ACHN (cell line): ENCODE data around the gene TOMM7.
"Not testable (repeated sequence)": the region's sequence is repeated elsewhere in the genome, so short reads cannot be mapped to it uniquely, and the experiment has no call there.

Experiments used
- DNase-seq: peaks from one replicate; pipeline ENCODE4 v3.0.0-alpha.2; 2015
- in situ Hi-C: cut with HindIII; loops from 2 replicates; pipeline ENCODE4 v1.10.0; 2017; ENCODE audit warnings: low sequenced_read_pairs, low pct_ligation_motif_present, low pct_unique_long_range_greater_than_20kb

The TOMM7 gene

DNA sequence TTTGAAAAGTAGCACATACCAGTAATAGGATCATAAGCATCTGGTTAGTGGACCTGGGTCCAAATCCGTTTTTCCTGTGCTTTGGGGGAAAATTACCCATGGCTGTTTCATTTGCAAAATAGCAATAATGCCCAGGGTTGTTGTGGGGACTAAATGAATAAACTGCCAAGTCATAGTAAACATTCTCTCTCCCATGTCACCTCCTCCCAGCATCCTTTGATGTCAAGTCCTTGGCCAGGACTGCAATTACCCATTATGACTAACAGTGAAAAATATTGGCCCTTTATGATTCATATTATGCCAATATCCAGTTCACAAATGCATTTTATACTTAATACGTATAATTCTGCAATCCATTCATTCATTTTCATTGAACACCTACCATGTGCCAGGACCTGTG, 23.0 kb downstream of the TOMM7 start:
- no peak for DNase-seq
- in situ Hi-C loops = no loop called here

GRCh38 chr7:22793593-22794462, 28.8 kb downstream of the TOMM7 start:
- DNase-seq = no peak
- in situ Hi-C loops = no loop called here

DNA sequence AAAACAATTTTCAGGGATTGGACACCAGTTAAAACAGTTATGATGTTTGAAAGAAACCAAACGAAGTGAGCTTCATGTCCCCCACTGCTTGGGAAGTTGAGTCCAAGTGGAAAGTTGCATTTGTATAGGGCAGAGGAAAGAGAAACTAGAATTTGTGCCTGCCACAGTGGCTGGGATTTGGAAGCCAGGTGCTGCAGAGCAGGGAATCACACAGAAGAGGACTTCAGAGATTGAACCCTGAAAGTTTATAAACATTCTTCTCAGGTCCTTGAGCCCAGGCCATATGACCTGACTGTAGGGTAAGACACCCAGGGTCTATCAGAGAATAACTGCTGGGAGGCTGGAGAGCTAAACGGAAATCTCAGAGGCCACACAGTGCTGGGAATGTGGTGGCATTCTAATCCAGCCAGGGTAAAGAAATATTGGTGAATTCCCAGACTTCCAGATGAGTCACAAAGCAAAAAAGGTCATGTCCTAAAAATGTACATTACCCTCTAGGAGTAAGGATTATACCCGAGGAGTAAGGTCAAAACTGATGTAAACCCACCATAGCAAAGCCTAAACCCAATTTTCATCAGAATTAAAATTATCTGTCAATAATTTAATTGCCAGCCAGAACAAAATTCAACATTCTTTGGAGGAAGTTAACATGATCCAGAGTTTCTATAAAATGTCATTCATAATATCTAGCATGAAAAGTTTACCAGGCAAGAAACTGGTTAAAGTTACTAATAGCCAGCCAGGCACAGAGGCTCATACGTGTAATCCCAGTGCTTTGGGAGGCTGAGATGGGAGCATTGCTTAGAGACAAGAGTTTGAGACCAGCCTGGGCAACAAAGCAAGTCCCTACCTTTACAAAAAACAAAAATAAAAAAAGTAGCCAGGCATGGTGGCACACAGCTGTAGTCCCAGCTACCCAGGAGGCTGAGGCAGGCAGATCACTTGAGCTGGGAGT, 31.2 kb downstream of the TOMM7 start:
- in situ Hi-C loops = no loop called here
- no peak for DNase-seq

DNA sequence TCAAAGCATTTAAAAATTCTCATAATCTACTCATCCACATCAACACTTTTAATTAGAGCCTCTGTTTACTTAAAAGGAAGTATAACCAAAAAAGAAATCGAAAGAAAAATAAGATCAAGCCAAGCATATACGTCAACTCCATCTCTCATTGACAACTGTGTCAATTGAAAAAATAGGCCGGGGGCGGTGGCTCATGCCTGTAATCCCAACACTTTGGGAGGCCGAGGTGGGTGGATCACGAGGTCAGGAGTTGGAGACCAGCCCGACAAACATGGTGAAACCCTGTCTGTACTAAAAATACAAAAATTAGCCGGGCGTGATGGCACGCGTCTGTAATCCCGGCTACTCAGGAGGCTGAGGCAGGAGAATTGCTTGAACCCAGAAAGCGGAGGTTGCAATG, 32.0 kb downstream of the TOMM7 start:
- in situ Hi-C loops, DNase-seq: not testable (repeated sequence)

DNA sequence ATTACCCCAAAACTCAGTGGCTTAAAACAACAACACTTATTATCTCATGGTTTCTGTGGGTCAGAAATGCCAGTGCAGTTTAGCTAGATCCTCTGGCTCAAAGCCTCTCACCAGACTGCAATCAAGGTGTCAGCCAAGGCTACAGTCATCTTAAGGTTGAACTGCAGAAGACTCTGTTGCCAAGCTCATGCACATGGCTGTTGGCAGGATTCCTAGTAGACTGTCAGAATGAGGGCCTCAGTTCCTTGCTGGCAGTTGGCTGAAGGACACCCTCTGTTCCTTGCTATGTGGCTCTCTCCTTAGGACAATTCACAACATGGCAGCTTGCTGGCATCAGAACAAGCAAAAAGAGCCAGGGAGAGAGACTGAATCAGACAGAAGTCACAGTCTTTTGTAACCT, 34.7 kb downstream of the TOMM7 start:
- DNase-seq = no peak
- in situ Hi-C loops = no loop called here

- in situ Hi-C loops = no loop called here
- DNase-seq = no peak
Measured at GRCh38 chr7:22786290-22786932, 36.2 kb downstream of the TOMM7 start.

GRCh38 chr7:22784346-22784745, 38.3 kb downstream of the TOMM7 start:
- in situ Hi-C loops = no loop called here
- DNase-seq = no peak

- in situ Hi-C loops = no loop called here
- no peak for DNase-seq
Measured at GRCh38 chr7:22783421-22783820, 39.2 kb downstream of the TOMM7 start.

DNA sequence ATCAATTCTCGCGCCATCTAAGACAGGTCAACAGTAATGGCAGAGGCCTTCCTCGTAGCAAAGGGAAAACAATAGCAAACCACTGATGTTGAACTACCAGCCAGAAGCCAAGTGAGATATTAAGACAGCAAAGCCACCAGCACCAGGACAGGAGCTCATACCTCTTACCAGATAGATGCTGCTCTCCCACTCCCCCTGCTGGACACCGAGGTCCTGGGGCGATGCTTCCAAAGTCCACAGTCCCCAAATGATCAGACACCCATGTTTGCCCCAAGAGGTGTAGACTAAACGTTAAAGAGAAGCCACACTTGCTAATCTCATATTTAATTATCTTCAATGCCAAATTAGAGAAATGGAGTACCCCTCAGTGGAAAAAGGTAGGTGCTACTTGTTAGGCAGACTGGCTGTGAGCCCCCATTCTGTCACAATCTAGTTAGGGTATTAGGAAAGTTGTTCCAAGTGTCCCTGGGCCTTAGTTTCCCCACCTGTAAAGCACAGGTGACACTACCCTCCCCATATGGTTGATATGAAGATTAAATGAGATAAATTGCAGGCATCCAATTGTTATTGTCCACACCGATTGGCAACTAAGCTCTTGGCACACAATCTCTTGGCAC, 39.9 kb downstream of the TOMM7 start:
- peak; percentile 77 for DNase-seq
- in situ Hi-C loops = no loop called here

GRCh38 chr7:22781230-22781711, 41.4 kb downstream of the TOMM7 start:
- in situ Hi-C loops = no loop called here
- no peak for DNase-seq

DNA sequence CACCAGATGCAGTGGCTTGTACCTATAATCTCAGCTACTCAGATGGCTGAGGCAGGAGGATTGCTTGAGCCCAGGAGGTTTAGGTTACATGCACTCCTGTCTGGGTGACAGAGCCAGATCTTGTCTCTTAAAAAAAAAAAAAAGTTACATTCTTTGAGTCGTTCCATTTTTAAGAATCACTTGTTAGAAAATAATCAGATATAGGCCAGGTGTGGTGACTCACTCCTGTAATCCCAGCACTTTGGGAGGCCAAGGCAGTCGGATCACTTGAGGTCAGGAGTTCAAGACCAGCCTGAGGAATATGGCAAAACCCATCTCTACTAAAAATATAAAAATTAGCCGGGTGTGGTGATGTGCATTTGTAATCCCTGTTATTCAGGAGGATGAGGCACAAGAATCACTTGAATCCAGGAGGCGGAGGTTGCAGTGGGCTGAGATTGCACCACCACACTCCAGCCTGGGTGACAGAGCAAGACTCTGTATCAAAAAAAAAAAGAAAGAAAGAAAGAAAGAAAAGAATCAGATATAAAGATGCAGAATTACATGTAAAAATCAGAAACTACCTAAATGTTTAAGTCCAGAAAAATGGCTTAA, 42.8 kb downstream of the TOMM7 start:
- in situ Hi-C loops, DNase-seq: not testable (repeated sequence)

DNA sequence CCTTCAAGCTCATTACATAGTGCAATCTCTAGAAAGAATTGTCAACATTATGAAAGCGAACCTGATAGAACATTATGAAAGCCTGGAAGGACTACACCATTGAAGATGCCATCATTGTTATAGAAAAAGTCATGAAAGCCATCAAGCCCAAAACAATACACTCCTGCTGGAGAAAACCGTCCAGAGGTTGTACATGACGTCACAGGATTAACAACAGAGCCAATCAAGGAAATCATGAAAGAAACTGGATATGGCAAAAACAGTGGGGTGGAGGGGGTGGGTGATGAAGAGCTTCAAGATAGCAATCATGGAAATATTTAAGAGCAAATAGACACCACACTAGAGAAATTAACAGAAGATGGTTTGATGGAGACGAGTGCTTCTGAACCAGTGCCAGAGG, 45.7 kb downstream of the TOMM7 start:
- DNase-seq = no peak
- in situ Hi-C loops = no loop called here

- in situ Hi-C loops = no loop called here
Measured at GRCh38 chr7:22772885-22773284, 49.8 kb downstream of the TOMM7 start.

GRCh38 chr7:22771872-22772228, 50.8 kb downstream of the TOMM7 start:
- DNase-seq = no peak
- in situ Hi-C loops = no loop called here

More at GRCh38 chr7:22772885-22773284, 49.8 kb downstream of the TOMM7 start:
- DNase-seq = no peak

DNA sequence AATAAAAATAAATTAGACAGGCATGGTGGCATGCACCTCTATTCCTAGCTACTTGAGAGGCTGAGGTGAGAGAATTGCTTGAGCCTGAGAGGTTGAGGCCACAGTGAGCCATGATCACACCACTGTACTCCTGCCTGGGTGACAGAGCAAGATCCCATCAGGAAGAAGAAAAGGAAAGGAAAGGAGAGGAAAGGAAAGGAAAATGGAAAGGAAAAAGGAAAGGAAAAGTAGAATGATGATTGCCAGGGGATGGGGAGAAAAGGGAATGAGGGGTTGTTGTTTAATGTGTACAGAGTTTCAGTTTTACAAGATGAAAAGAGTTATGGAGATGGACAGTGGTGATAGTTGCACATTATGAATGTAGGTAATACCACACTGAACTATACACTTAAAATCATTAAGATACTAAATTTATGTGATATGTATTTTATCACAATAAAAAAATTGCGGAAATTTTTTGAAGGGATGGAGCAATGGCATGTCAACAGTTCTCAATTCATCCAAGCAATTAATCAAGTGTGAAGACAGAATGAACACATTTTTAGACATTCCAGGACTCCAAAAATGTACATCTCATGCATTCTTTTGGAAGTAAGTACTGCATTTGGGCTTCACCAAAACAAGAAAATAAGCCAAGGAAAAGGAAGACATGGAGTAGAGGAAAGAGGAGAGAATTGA, 51.3 kb downstream of the TOMM7 start:
- DNase-seq = no peak
- in situ Hi-C loops = no loop called here

DNA sequence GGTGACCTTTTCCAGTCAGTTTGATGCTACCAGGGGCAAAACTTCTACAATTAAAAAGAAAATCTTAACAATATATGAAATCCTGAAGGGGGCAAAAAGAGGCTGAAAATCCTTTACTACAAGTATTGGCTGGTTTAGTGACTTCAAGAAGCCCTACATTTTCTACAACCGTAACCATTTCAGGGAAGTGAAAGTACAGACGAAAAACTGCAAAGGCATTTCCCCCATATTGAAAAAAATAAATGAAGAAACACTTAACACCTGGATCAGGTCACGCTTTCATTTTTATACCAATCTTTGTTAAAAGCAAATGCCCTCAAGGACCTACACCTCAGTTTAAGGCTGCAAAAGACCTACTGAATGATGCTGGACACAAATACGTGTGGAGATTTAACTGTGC, 57.0 kb downstream of the TOMM7 start:
- in situ Hi-C loops = no loop called here
- DNase-seq = no peak
